Activated T-helper 1 cell treated with anti-CD3 and anti-CD28 coated beads, Interleukin-12 subunit alpha, Interleukin-12 subunit beta, Interleukin-2, Interleukin-4 antibody, amounts not matched to agents 30 ng/mL and 10 ng/mL and 1 ng/mL, durations not matched to agents 14 hours and 24 hours and 36 hours (primary cell): ENCODE data around the gene HLA-B. TPM values are rescaled to one million over a fixed set of nuclear protein-coding genes. Genes with fewer than 3 reads are reported as not detected.
"Not testable (repeated sequence)": the region's sequence is repeated elsewhere in the genome, so short reads cannot be mapped to it uniquely, and the experiment has no call there.

ENCODE experiments used
- DNase-seq: peaks from one replicate; pipeline ENCODE4 v3.0.0; 2021; ENCODE audit warnings: low spot score
- H3K27ac Mint-ChIP-seq: one replicate; pipeline ENCODE4 v1.8.0; 2021; ENCODE audit warnings: mild to moderate bottlenecking, mixed read lengths
- H3K27me3 Mint-ChIP-seq: one replicate; pipeline ENCODE4 v1.8.0; 2022; ENCODE audit warnings: mild to moderate bottlenecking, moderate library complexity, mixed read lengths; ENCODE audit not compliant: insufficient read depth
- H3K36me3 Mint-ChIP-seq: one replicate; pipeline ENCODE4 v1.8.0; 2021; ENCODE audit warnings: low read depth, mixed read lengths
- H3K4me1 Mint-ChIP-seq: one replicate; pipeline ENCODE4 v1.8.0; 2021; ENCODE audit warnings: low read depth, mixed read lengths
- H3K4me3 Mint-ChIP-seq: one replicate; pipeline ENCODE4 v1.8.0; 2021; ENCODE audit warnings: mild to moderate bottlenecking, moderate library complexity, mixed read lengths
- H3K9me3 Mint-ChIP-seq: one replicate; pipeline ENCODE4 v1.8.0; 2021; ENCODE audit warnings: mixed read lengths
- intact Hi-C: fragments of 100-400 bp; cut with micrococcal nuclease; formaldehyde crosslinking; loops from one replicate; pipeline ENCODE4 v1.15.1; 2024
- total RNA-seq: library from RNA; stranded (reverse); gene quantifications from 2 replicates; pipeline ENCODE4 v1.2.3, GENCODE V29; 2022

Gene HLA-B
- total RNA-seq, 1 donor from 2014 or later: 3,814 TPM

GRCh38 chr6:31396422-31397152 is 39.6 kb upstream of the HLA-B start:
- intact Hi-C loops: loop anchor here (1.0 to 2.0 kb wide), 2 partner anchors 45 to 94 kb away; no protein-coding TSS in a partner anchor
- peaks cover 2% of the 10 kb centered on the region for H3K36me3 Mint-ChIP-seq
- peaks cover 21% of the 10 kb centered on the region for H3K4me1 Mint-ChIP-seq
- no peaks in the 10 kb centered on the region for H3K9me3 Mint-ChIP-seq
- no peak overlapping the region for H3K4me3 Mint-ChIP-seq
- H3K27ac Mint-ChIP-seq: peak overlapping the region; percentile 42
- peak; percentile 81 for DNase-seq
- peaks cover 2% of the 10 kb centered on the region for H3K27me3 Mint-ChIP-seq

- intact Hi-C loops: loop anchor here (2.0 kb wide), 1 partner anchor 95 kb away; no protein-coding TSS in a partner anchor
- H3K4me1 Mint-ChIP-seq: peaks cover 13% of the 10 kb centered on the region
- H3K9me3 Mint-ChIP-seq: no peaks in the 10 kb centered on the region
- H3K4me3 Mint-ChIP-seq: no peak overlapping the region
- peaks cover 2% of the 10 kb centered on the region for H3K36me3 Mint-ChIP-seq
- no peak overlapping the region for H3K27ac Mint-ChIP-seq
- peaks cover 2% of the 10 kb centered on the region for H3K27me3 Mint-ChIP-seq
- DNase-seq: no peak
Measured at GRCh38 chr6:31395832-31396231, 38.9 kb upstream of the HLA-B start.

- no peaks in the 10 kb centered on the region for H3K9me3 Mint-ChIP-seq
- no peaks in the 10 kb centered on the region for H3K27me3 Mint-ChIP-seq
- no peak overlapping the region for H3K27ac Mint-ChIP-seq
- H3K4me3 Mint-ChIP-seq: no peak overlapping the region
- no peaks in the 10 kb centered on the region for H3K36me3 Mint-ChIP-seq
- intact Hi-C loops: no loop called here
- no peak for DNase-seq
- H3K4me1 Mint-ChIP-seq: peaks cover 8% of the 10 kb centered on the region
Measured at GRCh38 chr6:31394381-31394780, 37.4 kb upstream of the HLA-B start.

- DNase-seq: no peak
- no peaks in the 10 kb centered on the region for H3K27me3 Mint-ChIP-seq
- H3K9me3 Mint-ChIP-seq: no peaks in the 10 kb centered on the region
- no peak overlapping the region for H3K27ac Mint-ChIP-seq
- peaks cover 6% of the 10 kb centered on the region for H3K4me1 Mint-ChIP-seq
- intact Hi-C loops: no loop called here
- no peaks in the 10 kb centered on the region for H3K36me3 Mint-ChIP-seq
- no peak overlapping the region for H3K4me3 Mint-ChIP-seq
Measured at GRCh38 chr6:31393932-31394331, 37.0 kb upstream of the HLA-B start.

- H3K4me3 Mint-ChIP-seq, H3K36me3 Mint-ChIP-seq, H3K27me3 Mint-ChIP-seq, DNase-seq, H3K9me3 Mint-ChIP-seq, intact Hi-C loops, H3K27ac Mint-ChIP-seq, H3K4me1 Mint-ChIP-seq: not testable (repeated sequence)
Measured at GRCh38 chr6:31389802-31390132, 32.8 kb upstream of the HLA-B start.

- intact Hi-C loops: not testable (repeated sequence)
Measured at GRCh38 chr6:31388916-31389801, 32.2 kb upstream of the HLA-B start.

GRCh38 chr6:31386977-31387376 is 30.0 kb upstream of the HLA-B start:
- no peaks in the 10 kb centered on the region for H3K36me3 Mint-ChIP-seq
- intact Hi-C loops: no loop called here
- no peak overlapping the region for H3K27ac Mint-ChIP-seq

More at GRCh38 chr6:31388916-31389801, 32.2 kb upstream of the HLA-B start:
- not testable (repeated sequence) for H3K9me3 Mint-ChIP-seq, DNase-seq, H3K36me3 Mint-ChIP-seq, H3K27me3 Mint-ChIP-seq, H3K27ac Mint-ChIP-seq, H3K4me3 Mint-ChIP-seq, H3K4me1 Mint-ChIP-seq

GRCh38 chr6:31386099-31386498 is 29.1 kb upstream of the HLA-B start:
- H3K27ac Mint-ChIP-seq: no peak overlapping the region
- intact Hi-C loops: no loop called here
- H3K4me1 Mint-ChIP-seq: no peaks in the 10 kb centered on the region
- DNase-seq: no peak
- no peaks in the 10 kb centered on the region for H3K9me3 Mint-ChIP-seq
- H3K36me3 Mint-ChIP-seq: no peaks in the 10 kb centered on the region
- no peak overlapping the region for H3K4me3 Mint-ChIP-seq
- H3K27me3 Mint-ChIP-seq: peaks cover 14% of the 10 kb centered on the region

More at GRCh38 chr6:31386977-31387376, 30.0 kb upstream of the HLA-B start:
- DNase-seq: no peak
- Mint-ChIP-seq H3K9me3 (no peaks in the 10 kb centered on the region), H3K4me1 (no peaks in the 10 kb centered on the region), H3K4me3 (no peak overlapping the region), H3K27me3 (peaks cover 7% of the 10 kb centered on the region)

GRCh38 chr6:31385041-31385440 is 28.1 kb upstream of the HLA-B start:
- H3K36me3 Mint-ChIP-seq: no peaks in the 10 kb centered on the region
- DNase-seq: no peak
- H3K27ac Mint-ChIP-seq: no peak overlapping the region
- H3K4me1 Mint-ChIP-seq: no peaks in the 10 kb centered on the region
- intact Hi-C loops: no loop called here
- H3K4me3 Mint-ChIP-seq: no peak overlapping the region
- H3K9me3 Mint-ChIP-seq: no peaks in the 10 kb centered on the region
- peaks cover 15% of the 10 kb centered on the region for H3K27me3 Mint-ChIP-seq

- H3K9me3 Mint-ChIP-seq: no peaks in the 10 kb centered on the region
- no peaks in the 10 kb centered on the region for H3K36me3 Mint-ChIP-seq
- no peaks in the 10 kb centered on the region for H3K4me1 Mint-ChIP-seq
- intact Hi-C loops: no loop called here
- peaks cover 19% of the 10 kb centered on the region for H3K27me3 Mint-ChIP-seq
- no peak overlapping the region for H3K27ac Mint-ChIP-seq
- no peak for DNase-seq
- no peak overlapping the region for H3K4me3 Mint-ChIP-seq
Measured at GRCh38 chr6:31383149-31383548, 26.2 kb upstream of the HLA-B start.

- peaks cover 18% of the 10 kb centered on the region for H3K27me3 Mint-ChIP-seq
- H3K36me3 Mint-ChIP-seq: no peaks in the 10 kb centered on the region
- no peak overlapping the region for H3K4me3 Mint-ChIP-seq
- H3K27ac Mint-ChIP-seq: no peak overlapping the region
- no peaks in the 10 kb centered on the region for H3K4me1 Mint-ChIP-seq
- intact Hi-C loops: no loop called here
- H3K9me3 Mint-ChIP-seq: no peaks in the 10 kb centered on the region
- DNase-seq: no peak
Measured at GRCh38 chr6:31381666-31382065, 24.7 kb upstream of the HLA-B start.

- H3K27ac Mint-ChIP-seq: no peak overlapping the region
- no peak overlapping the region for H3K4me3 Mint-ChIP-seq
- intact Hi-C loops: no loop called here
- no peaks in the 10 kb centered on the region for H3K36me3 Mint-ChIP-seq
- DNase-seq: no peak
- H3K4me1 Mint-ChIP-seq: no peaks in the 10 kb centered on the region
- H3K27me3 Mint-ChIP-seq: peaks cover 18% of the 10 kb centered on the region
- no peaks in the 10 kb centered on the region for H3K9me3 Mint-ChIP-seq
Measured at GRCh38 chr6:31379850-31380249, 22.9 kb upstream of the HLA-B start.

- H3K27me3 Mint-ChIP-seq: peaks cover 21% of the 10 kb centered on the region
- H3K4me1 Mint-ChIP-seq: no peaks in the 10 kb centered on the region
- no peaks in the 10 kb centered on the region for H3K9me3 Mint-ChIP-seq
- H3K4me3 Mint-ChIP-seq: no peak overlapping the region
- no peak overlapping the region for H3K27ac Mint-ChIP-seq
- no peak for DNase-seq
- no peaks in the 10 kb centered on the region for H3K36me3 Mint-ChIP-seq
- intact Hi-C loops: no loop called here
Measured at GRCh38 chr6:31378721-31379103, 21.7 kb upstream of the HLA-B start.
